ENCODE measurements around the gene H2AZ2. TPM values are rescaled to one million over a fixed set of nuclear protein-coding genes. Genes with fewer than 3 reads are reported as not detected.
A peak's percentile ranks its signal among the peaks of the same experiment; 100 is the strongest.

Gene H2AZ2
- total and polyA plus RNA-seq, 2 of the 4 experiments (the other 2 are of a cell fraction): 156 to 162 TPM

DNA sequence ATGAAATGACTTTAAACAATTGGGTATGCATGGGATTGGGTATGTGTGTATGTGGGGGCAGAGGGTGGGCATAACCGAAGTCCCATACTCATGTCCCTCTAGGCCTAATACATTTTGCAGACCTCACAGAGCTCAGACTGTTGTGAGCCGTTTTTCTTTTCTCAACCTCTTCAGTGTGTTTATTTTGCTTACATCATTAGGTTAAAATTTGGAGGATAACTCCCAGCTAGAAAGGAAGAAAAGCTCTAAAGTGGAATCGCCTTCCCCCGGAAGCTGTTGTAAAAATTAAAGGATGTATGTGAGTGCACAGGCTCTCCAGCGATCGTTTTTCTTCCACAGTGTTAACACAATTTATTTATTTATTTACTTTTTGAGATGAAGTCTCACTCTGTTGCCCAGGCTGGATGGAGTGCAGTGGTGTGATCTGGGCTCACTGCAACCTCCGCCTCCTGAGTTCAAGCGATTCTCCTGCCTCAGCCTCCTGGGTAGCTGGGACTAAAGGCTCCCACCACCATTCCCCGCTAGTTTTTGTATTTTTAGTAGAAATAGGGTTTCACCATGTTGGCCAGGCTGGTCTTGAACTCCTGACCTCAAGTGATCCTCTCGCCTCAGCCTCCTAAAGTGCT, 1.5 kb upstream of the H2AZ2 start:
- Histone ChIP-seq H2AK5ac (ENCODE audit: low read depth, low read length) (no peak overlapping the region), H2AFZ (replicated peaks; ENCODE audit: low read length, poor library complexity) (no peak overlapping the region), H3K27me3 (ENCODE audit: control insufficient read depth, insufficient read depth, low read length) (no peaks in the 10 kb centered on the region), H3K4me2 (ENCODE audit: low read depth, low read length) (no peak overlapping the region), H2BK20ac (ENCODE audit: low read depth, low read length) (no peak overlapping the region), H2BK5ac (ENCODE audit: low read depth, low read length, poor library complexity, severe bottlenecking) (no peak overlapping the region), H2AK9ac (replicated peaks; ENCODE audit: low read depth, low read length, poor library complexity) (no peak overlapping the region), H4K91ac (ENCODE audit: insufficient read depth, low read depth, low read length) (no peak overlapping the region), H2BK120ac (ENCODE audit: low read depth, low read length) (no peak overlapping the region), H3K4ac (ENCODE audit: low read depth, low read length) (no peak overlapping the region), H3K4me1 (ENCODE audit: control insufficient read depth, insufficient read depth, low read length) (peaks cover 2% of the 10 kb centered on the region; the same call in 1 of the 2 replicates), H3K36me3 (ENCODE audit: control insufficient read depth, insufficient read depth, low read length) (no peaks in the 10 kb centered on the region), H3K27ac (ENCODE audit: insufficient read depth, low read length) (no peak overlapping the region), H3K9me1 (ENCODE audit: insufficient read depth, low read length) (peaks cover 3% of the 10 kb centered on the region; the same call in 1 of the 2 replicates), H3K9ac (ENCODE audit: low read depth, low read length) (no peak overlapping the region; the same call in 1 of the 2 replicates), H4K5ac (ENCODE audit: low read depth, low read length) (no peak overlapping the region), H3K18ac (ENCODE audit: low read depth, low read length) (no peak overlapping the region), H3K23ac (ENCODE audit: low read depth, low read length) (0 out of 2 replicates have a peak overlapping the region, but pooled peaks have one; percentile 64), H2BK15ac (ENCODE audit: low read depth, low read length) (no peak overlapping the region), H3K14ac (replicated peaks; ENCODE audit: low read depth, low read length) (no peak overlapping the region), H3K4me3 (ENCODE audit: insufficient read depth, low read depth, low read length) (no peak overlapping the region), H3K79me1 (ENCODE audit: low read depth in 1 of 2, low read length in 2 of 2) (peaks cover 0 to 17% of the 10 kb centered on the region in 2 experiments; a peak in 1 of 4 replicates), H4K20me1 (ENCODE audit: insufficient read depth, low read length) (peaks cover 10% of the 10 kb centered on the region), H3K9me3 (ENCODE audit: control insufficient read depth, insufficient read depth, low read length) (no peaks in the 10 kb centered on the region), H4K8ac (ENCODE audit: low read depth in 2 of 2, low read length in 2 of 2) (peak overlapping the region; percentile 19 to 95; a peak in 2 of 4 replicates), H3K56ac (ENCODE audit: extremely low read depth, insufficient read depth, low read length) (no peak overlapping the region)
- CTCF ChIA-PET: interaction anchor here (0.6 to 1.6 kb wide), 4 partner anchors 10 to 286 kb away, joined by 3 to 5 read pairs (median 3); no protein-coding TSS in a partner anchor
- intact Hi-C loops (cut with micrococcal nuclease) (loop anchor here (2.0 to 5.0 kb wide), 3 partner anchors 35 to 242 kb away; partner anchors contain the start of genes OGDH and PURB), in situ Hi-C loops (cut with MboI; ENCODE audit: low sequenced_read_pairs) (loop anchor here (10.0 kb wide), 1 partner anchor 255 kb away; no protein-coding TSS in a partner anchor), dilution Hi-C loops (cut with HindIII; ENCODE audit: low sequenced_read_pairs, unreplicated experiment) (no loop called here)
- POLR2A ChIA-PET (ENCODE audit: unreplicated experiment): no interaction called here
- no CpG with 5 or more reads among the region's 10 CpGs for WGBS, 2 experiments (ENCODE audit: extremely low coverage in 2 of 2, insufficient read length in 1 of 2)
- no peak for ATAC-seq (ENCODE audit: low read depth)
- BruUV-seq (replicated peaks): no TSS peak
- DNase-seq: peak; percentile 27
- TF ChIP-seq RAD21 (IDR thresholded peaks at IDR 0.05; ENCODE audit: low read length) (no peak), CHD1 (IDR thresholded peaks at IDR 0.05; ENCODE audit: low read depth, low read length) (no peak), POLR2A (IDR thresholded peaks at IDR 0.05; ENCODE audit: low read depth, low read length) (no peak), CEBPB (IDR thresholded peaks at IDR 0.05; ENCODE audit: low read depth, low read length) (no peak), CTCF (conservative IDR thresholded peaks at IDR 0.05; ENCODE audit: low read depth, low read length) (no peak), MAZ (IDR thresholded peaks at IDR 0.05; ENCODE audit: borderline replicate concordance, low read depth, low read length) (no peak), MAFK (IDR thresholded peaks at IDR 0.05; ENCODE audit: low read depth, low read length) (no peak), RFX5 (IDR thresholded peaks at IDR 0.05; ENCODE audit: low read depth, low read length) (no peak), NFE2L2 (IDR thresholded peaks at IDR 0.05; ENCODE audit: low read depth, low read length) (no peak), MXI1 (IDR thresholded peaks at IDR 0.05; ENCODE audit: borderline replicate concordance, low read depth, low read length) (no peak), USF2 (IDR thresholded peaks at IDR 0.05; ENCODE audit: low read depth, low read length) (no peak), BHLHE40 (IDR thresholded peaks at IDR 0.05; ENCODE audit: low read depth, low read length) (no peak), RCOR1 (IDR thresholded peaks at IDR 0.05; ENCODE audit: insufficient replicate concordance, low read length) (no peak), SMC3 (IDR thresholded peaks at IDR 0.05; ENCODE audit: low read depth, low read length) (no peak)
- TF ChIP-seq, protein P1, sequence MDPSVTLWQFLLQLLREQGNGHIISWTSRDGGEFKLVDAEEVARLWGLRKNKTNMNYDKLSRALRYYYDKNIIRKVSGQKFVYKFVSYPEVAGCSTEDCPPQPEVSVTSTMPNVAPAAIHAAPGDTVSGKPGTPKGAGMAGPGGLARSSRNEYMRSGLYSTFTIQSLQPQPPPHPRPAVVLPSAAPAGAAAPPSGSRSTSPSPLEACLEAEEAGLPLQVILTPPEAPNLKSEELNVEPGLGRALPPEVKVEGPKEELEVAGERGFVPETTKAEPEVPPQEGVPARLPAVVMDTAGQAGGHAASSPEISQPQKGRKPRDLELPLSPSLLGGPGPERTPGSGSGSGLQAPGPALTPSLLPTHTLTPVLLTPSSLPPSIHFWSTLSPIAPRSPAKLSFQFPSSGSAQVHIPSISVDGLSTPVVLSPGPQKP (IDR thresholded peaks at IDR 0.05; ENCODE audit: borderline replicate concordance, low read depth, low read length): no peak
